ENCODE data around the gene PTPRG. TPM values are rescaled to one million over a fixed set of nuclear protein-coding genes. Genes with fewer than 3 reads are reported as not detected.

PTPRG gene
- total and polyA plus RNA-seq, 2 of the 13 experiments (the other 11 are each of a cell fraction or from before 2014, with no cell fraction given), result 8.0 to 25.3 TPM

GRCh38 chr3:61808526-61808925 is 247.2 kb downstream of the PTPRG start:
- Histone ChIP-seq H3K4me2 (ENCODE audit: low read depth, low read length) (no peak overlapping the region), H3K4me1 (ENCODE audit: insufficient read depth, low read length) (peaks cover 40% of the 10 kb centered on the region), H3K4me3 (replicated peaks in 1 of 3; ENCODE audit: insufficient read depth in 1 of 3, low read depth in 2 of 3, low read length in 3 of 3) (no peak overlapping the region), H2AFZ (ENCODE audit: low read length) (no peak overlapping the region), H3K9ac (ENCODE audit: insufficient read depth, low read depth, low read length) (no peak overlapping the region), H4K20me1 (ENCODE audit: insufficient read depth, low read length) (no peaks in the 10 kb centered on the region), H3K27me3 (ENCODE audit: control insufficient read depth in 1 of 2, insufficient read depth in 2 of 2, low read length in 2 of 2) (no peaks in the 10 kb centered on the region), H3K9me3 (ENCODE audit: low read length) (no peaks in the 10 kb centered on the region), H3K36me3 (replicated peaks in 1 of 2; ENCODE audit: control insufficient read depth in 1 of 2, insufficient read depth in 2 of 2, low read length in 2 of 2) (no peaks in the 10 kb centered on the region), H3K79me2 (ENCODE audit: insufficient read depth, low read length) (no peaks in the 10 kb centered on the region), H3K27ac (ENCODE audit: extremely low read length, insufficient read depth, low read length) (no peak overlapping the region)
- CTCF ChIA-PET (ENCODE audit: low intra/inter-chr PET ratio, low total read pairs), result no interaction called here
- intact Hi-C loops (cut with micrococcal nuclease; ENCODE audit: unreplicated experiment), result no loop called here
- WGBS (ENCODE audit: low lambda C conversion rate), result 97% methylated on average over 5 of the region's 5 CpGs
- FAIRE-seq (no peak), DNase-seq (ENCODE audit: low spot score) (no peak), ATAC-seq (no peak)
- POLR2A ChIA-PET, result no interaction called here
- BruUV-seq (replicated peaks), result no TSS peak
- in situ Hi-C loops (cut with HindIII; ENCODE audit: extremely low pct_ligation_motif_present, low pct_unique_long_range_greater_than_20kb), result no loop called here
- no peak for TF ChIP-seq MLLT10 (CRISPR knock-in tag; IDR thresholded peaks at IDR 0.05)
- no peak for TF ChIP-seq PITX1 (CRISPR knock-in tag; IDR thresholded peaks at IDR 0.05)
- TF ChIP-seq PRPF4 (IDR thresholded peaks at IDR 0.05; ENCODE audit: low read depth, low read length, poor library complexity, severe bottlenecking), result no peak
- no peak for TF ChIP-seq GATAD1 (CRISPR knock-in tag; IDR thresholded peaks at IDR 0.05)
- TF ChIP-seq RBFOX2 (IDR thresholded peaks at IDR 0.05; ENCODE audit: low read depth, low read length), result no peak
- no peak for TF ChIP-seq THAP9 (CRISPR knock-in tag; IDR thresholded peaks at IDR 0.05; ENCODE audit: borderline replicate concordance)
- TF ChIP-seq RNF219 (CRISPR knock-in tag; IDR thresholded peaks at IDR 0.05), result no peak

All from HepG2 (cell line).